Measurements from ENCODE around the gene PPP2R3C.
"Not testable (repeated sequence)": the region's sequence is repeated elsewhere in the genome, so short reads cannot be mapped to it uniquely, and the experiment has no call there.

PPP2R3C gene

DNA sequence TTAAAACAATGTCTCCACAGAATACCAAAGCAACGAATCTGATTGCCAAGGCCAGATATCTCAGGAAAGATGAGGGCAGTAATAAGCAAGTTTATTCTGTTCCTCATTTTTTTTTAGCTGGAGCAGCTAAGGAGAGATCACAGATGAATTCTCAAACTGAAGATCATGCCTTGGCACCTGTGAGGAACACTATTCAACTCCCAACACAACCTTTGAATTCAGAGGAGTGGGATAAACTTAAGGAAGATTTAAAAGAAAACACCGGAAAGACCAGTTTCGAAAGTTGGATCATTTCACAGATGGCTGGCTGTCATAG lies 1.6 kb upstream of the PPP2R3C start:
- DNase-seq: no peak

DNA sequence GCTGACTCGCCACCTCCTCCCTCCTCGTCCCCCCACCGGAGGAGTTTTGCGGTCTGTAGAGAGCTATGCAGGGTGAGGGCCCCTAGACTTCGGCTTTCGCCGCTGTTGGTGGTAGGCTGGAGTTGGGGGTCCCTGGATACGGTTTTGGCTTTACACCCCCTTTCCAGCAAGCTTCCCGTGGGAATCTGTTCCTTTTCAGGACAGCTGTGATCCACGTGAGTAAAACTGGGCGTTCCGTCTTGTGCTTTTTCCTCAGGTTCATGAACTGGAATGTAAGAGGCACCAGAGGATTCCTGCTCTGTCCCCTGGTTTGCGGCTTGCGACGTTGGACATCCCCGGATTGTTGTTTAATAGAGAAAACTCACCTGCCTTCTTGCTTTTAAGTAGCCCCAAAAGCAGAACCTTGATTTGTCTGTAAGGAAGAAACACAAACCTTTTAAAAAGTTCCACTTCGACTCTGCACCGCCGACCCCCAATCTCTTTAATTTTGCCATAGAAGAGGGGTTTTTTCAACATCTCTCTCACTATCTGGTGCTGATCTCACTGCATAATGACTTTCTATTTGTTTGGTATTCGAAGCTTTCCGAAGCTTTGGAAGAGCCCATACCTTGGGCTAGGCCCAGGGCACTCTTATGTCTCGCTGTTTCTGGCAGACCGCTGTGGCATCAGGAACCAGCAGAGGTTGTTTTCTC lies 1.1 kb upstream of the PPP2R3C start:
- DNase-seq: no peak

DNA sequence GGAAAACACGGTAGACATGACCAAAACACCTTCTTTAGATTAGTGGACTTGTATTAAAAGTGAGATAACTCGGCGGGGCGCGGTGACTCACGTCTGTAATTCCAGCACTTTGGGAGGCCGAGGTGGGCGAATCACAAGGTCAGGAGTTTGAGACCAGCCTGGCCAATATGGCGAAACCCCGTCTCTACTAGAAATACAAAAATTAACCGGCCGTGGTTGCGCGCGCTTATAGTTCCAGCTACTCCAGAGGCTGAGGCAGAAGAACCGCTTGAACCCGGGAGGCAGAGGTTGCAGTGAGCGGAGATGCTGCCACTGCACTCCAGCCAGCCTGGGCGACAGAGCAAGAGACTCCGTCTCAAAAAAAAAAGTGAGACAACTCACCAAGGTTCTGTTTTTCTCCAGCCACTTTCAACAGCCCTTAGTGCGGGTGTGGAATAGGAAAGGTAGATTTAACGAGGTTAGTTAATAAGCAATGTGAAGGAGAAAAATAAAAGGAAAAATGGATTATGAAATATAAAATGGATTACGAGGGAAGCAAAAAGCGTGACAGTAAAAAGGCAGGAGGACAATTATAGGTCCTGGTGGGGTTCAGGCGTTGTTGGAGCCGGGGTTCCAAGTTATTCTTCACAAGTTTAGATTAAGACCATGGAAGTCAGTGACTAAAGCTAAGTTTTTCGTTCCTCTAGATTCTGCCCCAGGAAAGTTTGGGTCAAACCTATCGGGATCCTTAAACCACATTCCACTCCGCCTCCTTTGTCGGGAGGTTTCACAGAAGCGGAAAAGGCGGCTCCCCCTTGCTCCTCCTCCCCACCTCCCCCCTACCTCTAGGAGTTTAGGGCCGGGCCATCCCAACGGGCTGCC lies 534 bp downstream of the PPP2R3C start:
- no peak for DNase-seq

- no peak for DNase-seq
Measured at GRCh38 chr14:35117112-35117511, 4.7 kb downstream of the PPP2R3C start.

- no peak for DNase-seq
Measured at GRCh38 chr14:35116242-35116641, 5.5 kb downstream of the PPP2R3C start.

DNA sequence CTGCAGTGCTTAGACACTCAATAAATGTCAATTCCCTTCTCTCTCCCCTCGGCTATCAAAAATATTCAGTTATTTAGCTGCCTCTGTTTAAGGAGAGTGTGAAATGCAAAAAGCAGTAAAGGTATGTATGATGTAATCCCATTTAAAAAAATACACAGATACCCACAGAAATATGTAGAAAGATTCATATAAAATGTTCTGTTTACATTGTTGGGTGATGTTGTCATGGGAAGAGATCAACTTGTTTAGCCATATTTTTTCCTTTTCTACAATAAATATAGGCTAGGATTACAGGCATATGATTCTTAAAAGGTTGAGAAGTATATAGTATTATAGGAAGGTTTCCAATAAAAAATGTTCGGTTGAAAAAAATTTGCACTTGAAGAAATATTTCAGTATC lies 7.8 kb downstream of the PPP2R3C start:
- no peak for DNase-seq

DNA sequence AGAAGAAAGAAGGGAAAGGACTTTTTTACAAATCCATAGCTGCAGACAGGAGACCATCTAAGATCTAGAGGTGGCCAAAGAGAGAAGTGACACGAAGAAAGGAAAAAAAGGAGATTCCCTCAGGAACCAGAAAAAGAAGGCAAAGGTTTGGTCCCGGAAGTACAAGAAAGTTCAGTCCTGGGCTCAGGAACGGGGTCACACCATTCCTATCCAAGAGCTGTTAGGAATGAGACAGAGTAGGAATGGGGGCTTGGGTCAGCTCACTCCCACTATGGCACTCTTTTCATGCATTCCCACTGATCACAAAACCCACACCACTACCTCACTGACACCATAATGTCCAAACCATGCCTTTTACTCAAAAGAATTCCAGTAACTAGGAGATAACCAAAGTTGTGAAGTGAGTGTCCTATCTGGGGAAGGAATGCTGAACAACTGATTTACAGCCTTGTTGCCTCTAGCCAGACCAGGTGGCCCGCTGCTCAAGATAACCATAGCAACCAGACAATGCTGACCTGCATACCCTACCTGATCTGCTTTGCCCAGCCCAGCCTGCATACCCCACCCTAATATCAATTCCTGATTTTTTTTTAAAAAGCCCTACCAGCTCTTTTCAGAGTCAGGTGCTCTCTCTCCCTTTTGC lies 8.4 kb downstream of the PPP2R3C start:
- no peak for DNase-seq

- DNase-seq: no peak
Measured at GRCh38 chr14:35112641-35113040, 9.1 kb downstream of the PPP2R3C start.

DNA sequence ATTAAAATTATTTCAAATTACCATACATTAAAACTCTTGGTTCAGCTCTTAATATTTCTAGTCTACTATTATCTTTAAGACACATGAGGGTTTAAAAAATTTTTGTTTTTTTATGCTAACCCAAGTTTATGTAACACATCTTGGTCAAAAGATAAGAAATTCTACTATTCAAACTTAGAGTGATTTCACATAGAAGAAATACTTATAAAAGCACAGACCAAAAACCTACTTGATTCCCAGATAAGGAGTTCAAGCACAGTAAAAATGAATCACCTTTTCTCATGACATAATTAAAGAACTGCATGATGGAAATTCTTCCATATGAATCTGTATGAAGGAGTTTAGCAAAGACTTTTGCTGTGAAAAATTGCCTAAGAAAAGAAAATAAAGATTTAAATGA lies 13.9 kb downstream of the PPP2R3C start:
- DNase-seq: no peak

DNA sequence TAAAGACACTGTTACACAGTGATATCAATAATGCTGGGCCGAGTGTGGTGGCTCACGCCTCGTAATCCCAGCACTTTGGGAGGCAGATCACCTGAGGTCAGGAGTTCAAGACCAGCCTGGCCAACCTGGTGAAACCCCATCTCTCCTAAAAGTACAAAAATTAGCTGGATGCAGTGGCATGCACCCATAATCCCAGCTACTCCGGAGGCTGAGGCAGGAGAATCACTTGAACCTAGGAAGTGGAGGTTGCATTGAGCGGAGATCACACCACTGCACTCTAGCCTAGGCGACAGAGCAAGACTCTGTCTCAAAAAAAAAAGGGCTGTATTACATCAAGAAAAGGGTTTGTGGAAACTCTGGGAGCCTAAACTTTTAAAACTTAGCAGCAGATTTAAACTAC lies 27.1 kb downstream of the PPP2R3C start:
- not testable (repeated sequence) for DNase-seq

GRCh38 chr14:35088514-35088913 lies 33.3 kb downstream of the PPP2R3C start:
- no peak for DNase-seq

GRCh38 chr14:35085441-35085840 lies 36.3 kb downstream of the PPP2R3C start:
- no peak for DNase-seq

DNA sequence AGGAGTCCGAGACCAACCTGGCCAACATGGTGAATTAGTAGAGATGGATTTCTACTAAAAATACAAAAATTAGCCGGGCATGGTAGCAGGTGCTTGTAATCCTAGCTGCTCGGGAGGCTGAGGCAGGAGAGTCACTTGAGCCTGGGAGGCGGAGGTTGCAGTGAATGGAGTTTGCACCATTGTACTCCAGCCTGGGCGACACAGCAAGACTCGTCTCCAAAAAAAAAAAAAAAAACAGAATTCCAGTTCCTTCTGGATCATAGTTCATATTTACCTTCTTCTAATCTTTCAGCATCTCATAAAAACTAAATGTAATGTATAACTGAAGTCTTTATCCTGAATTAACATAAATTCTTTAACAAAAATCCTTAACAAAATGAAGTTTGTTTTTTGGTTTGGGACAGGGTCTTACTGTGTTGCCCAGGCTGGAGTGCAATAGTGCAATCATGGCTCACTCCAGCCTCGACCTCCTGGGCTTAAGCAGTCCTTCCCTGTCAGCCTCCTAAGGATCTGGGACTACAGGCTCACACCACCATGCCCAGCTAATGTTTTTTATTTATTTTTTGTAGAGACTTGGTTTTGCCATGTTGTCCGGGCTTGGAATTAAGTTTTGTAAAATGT lies 38.1 kb downstream of the PPP2R3C start:
- no peak for DNase-seq

DNA sequence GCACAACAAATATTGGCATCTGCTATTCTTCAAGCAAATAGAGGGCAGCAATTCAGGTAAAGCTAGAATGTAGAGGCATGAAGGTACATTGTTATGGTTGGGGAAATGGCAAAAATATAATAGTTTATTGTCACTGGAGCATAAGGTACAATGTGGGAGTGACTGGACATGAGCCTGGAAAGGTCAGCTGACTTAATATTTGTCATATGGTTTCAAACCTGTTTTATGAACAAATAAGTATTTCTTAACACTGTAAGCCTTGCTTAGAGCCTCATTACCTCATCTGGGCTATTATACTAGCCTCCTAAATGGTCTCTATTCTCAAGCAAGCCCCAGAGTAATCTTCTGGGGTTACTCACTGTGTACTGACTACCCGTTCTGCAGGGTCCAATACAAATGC lies 42.0 kb downstream of the PPP2R3C start:
- DNase-seq: no peak

DNA sequence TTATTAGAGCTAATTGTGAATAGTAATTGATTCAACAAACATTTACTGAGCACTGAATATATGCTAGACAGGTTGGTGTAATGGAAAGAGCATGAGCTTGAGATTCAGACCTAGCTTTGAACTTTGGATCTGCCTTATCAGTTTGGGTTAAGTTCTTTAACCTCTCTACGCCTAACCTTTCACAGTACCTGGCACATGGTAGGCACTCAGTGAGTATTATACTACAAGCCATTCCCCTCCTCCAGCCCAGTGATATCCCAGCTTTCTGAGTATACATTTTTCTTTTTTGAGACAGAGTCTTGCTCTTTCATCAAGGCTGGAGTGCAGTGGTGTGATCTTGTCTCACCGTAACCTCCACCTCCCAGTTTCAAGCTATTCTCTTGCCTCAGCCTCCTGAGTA lies 43.7 kb downstream of the PPP2R3C start:
- DNase-seq: no peak

GRCh38 chr14:35073486-35073885 lies 48.3 kb downstream of the PPP2R3C start:
- no peak for DNase-seq

DNA sequence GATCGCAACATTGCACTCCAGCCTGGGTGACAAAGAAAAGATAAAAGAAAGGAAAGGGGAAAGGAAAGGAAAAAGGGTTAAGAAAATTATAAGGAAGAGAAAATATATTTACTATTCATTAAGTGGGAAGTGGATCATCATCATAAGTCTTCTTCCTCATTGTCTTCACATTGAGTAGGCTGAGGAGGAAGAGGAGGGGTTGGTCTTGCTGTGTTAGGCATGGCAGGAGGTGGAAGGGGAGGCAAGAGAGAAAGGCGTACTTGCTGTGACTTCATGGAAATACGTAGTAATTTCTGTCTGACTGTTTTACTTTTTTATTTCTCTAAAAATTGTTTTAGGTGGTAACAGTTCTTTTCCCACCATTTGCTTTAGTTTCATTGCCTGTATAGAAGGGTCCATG lies 49.6 kb downstream of the PPP2R3C start:
- DNase-seq: no peak

GRCh38 chr14:35068238-35069012 lies 53.4 kb downstream of the PPP2R3C start:
- no peak for DNase-seq

GRCh38 chr14:35065731-35066130 lies 56.1 kb downstream of the PPP2R3C start:
- DNase-seq: not testable (repeated sequence)

- not testable (repeated sequence) for DNase-seq
Measured at GRCh38 chr14:35061113-35061791, 60.5 kb downstream of the PPP2R3C start.

DNA sequence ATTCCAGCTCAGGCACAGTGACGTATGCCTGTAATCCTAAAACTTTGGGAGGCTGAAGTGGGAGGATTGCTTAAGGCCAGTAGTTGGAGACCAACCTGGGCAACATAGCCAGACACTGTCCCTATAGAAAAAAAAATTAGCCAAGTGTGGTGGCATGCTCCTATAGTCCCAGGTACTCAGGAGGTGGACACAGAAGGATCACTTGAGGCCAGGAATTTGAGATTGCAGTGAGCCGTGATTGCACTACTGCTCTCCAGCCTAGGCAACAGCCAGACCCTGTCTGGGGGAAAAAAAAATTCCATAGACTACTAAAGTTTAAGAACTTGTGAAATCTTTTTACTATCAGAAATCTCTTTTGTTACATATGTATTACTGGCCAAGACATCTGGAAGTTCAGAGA lies 69.2 kb downstream of the PPP2R3C start:
- DNase-seq: no peak

GRCh38 chr14:35051796-35052195 lies 70.0 kb downstream of the PPP2R3C start:
- DNase-seq: no peak

All from activated T-cell treated with anti-CD3 and anti-CD28 coated beads for 4 hours (primary cell).